Osteocyte (in vitro differentiated cells): Measurements from ENCODE around the gene SH3RF3. TPM values are rescaled to one million over a fixed set of nuclear protein-coding genes. Genes with fewer than 3 reads are reported as not detected.
A peak's percentile ranks its signal among the peaks of the same experiment; 100 is the strongest.

ENCODE experiments used
- DNase-seq: peaks from one replicate; pipeline ENCODE4 v3.0.0; 2021; ENCODE audit warnings: mixed read lengths; ENCODE audit not compliant: unreplicated experiment; ENCODE audit errors: extremely low spot score
- H3K27ac Mint-ChIP-seq: one replicate; pipeline ENCODE4 v1.8.0; 2021; ENCODE audit warnings: mild to moderate bottlenecking, mixed read lengths; ENCODE audit not compliant: unreplicated experiment
- H3K27me3 Mint-ChIP-seq: one replicate; pipeline ENCODE4 v1.8.0; 2021; ENCODE audit warnings: mixed read lengths; ENCODE audit not compliant: unreplicated experiment
- H3K36me3 Mint-ChIP-seq: one replicate; pipeline ENCODE4 v1.8.0; 2021; ENCODE audit warnings: mixed read lengths; ENCODE audit not compliant: unreplicated experiment
- H3K4me1 Mint-ChIP-seq: one replicate; pipeline ENCODE4 v1.8.0; 2021; ENCODE audit warnings: mixed read lengths; ENCODE audit not compliant: unreplicated experiment
- H3K4me3 Mint-ChIP-seq: one replicate; pipeline ENCODE4 v1.8.0; 2021; ENCODE audit warnings: mild to moderate bottlenecking, moderate library complexity, mixed read lengths; ENCODE audit not compliant: unreplicated experiment
- H3K9me3 Mint-ChIP-seq: one replicate; pipeline ENCODE4 v1.8.0; 2021; ENCODE audit warnings: mixed read lengths; ENCODE audit not compliant: unreplicated experiment
- CTCF ChIP-seq: fragments of 200-600 bp; sonication (generic); IDR thresholded peaks from 2 replicates; pipeline ENCODE4 v1.5.0; 2021; ENCODE audit warnings: antibody characterized with exemption, mild to moderate bottlenecking, moderate library complexity
- total RNA-seq: library from RNA; stranded (reverse); gene quantifications from 2 replicates; pipeline ENCODE4 v1.2.1, GENCODE V29; 2021

Gene SH3RF3
- total RNA-seq, 1 donor from 2014 or later: 79.4 TPM

GRCh38 chr2:109271920-109272319, 142.9 kb downstream of the SH3RF3 start:
- H3K27me3 Mint-ChIP-seq: no peaks in the 10 kb centered on the region
- peaks cover 76% of the 10 kb centered on the region for H3K4me1 Mint-ChIP-seq
- no peak for TF ChIP-seq CTCF
- no peak for DNase-seq
- no peak overlapping the region for H3K4me3 Mint-ChIP-seq
- H3K9me3 Mint-ChIP-seq: no peaks in the 10 kb centered on the region
- no peaks in the 10 kb centered on the region for H3K36me3 Mint-ChIP-seq
- H3K27ac Mint-ChIP-seq: no peak overlapping the region

GRCh38 chr2:109272461-109272860, 143.5 kb downstream of the SH3RF3 start:
- no peak for DNase-seq
- Mint-ChIP-seq H3K9me3 (no peaks in the 10 kb centered on the region), H3K27ac (no peak overlapping the region), H3K36me3 (no peaks in the 10 kb centered on the region), H3K27me3 (no peaks in the 10 kb centered on the region), H3K4me3 (no peak overlapping the region), H3K4me1 (peaks cover 74% of the 10 kb centered on the region)
- no peak for TF ChIP-seq CTCF

GRCh38 chr2:109275120-109276012, 146.4 kb downstream of the SH3RF3 start:
- Mint-ChIP-seq H3K9me3 (no peaks in the 10 kb centered on the region), H3K4me3 (no peak overlapping the region), H3K36me3 (no peaks in the 10 kb centered on the region), H3K4me1 (peaks cover 73% of the 10 kb centered on the region), H3K27me3 (no peaks in the 10 kb centered on the region), H3K27ac (no peak overlapping the region)
- no peak for TF ChIP-seq CTCF
- DNase-seq: no peak

GRCh38 chr2:109277406-109277805, 148.4 kb downstream of the SH3RF3 start:
- Mint-ChIP-seq H3K27ac (peak overlapping the region; percentile 32), H3K4me3 (no peak overlapping the region), H3K4me1 (peaks cover 73% of the 10 kb centered on the region)

More at GRCh38 chr2:109277406-109277805, 148.4 kb downstream of the SH3RF3 start:
- DNase-seq: no peak
- no peaks in the 10 kb centered on the region for H3K36me3 Mint-ChIP-seq
- TF ChIP-seq CTCF: no peak
- no peaks in the 10 kb centered on the region for H3K9me3 Mint-ChIP-seq
- H3K27me3 Mint-ChIP-seq: no peaks in the 10 kb centered on the region
